NAMALWA (cell line): ENCODE data around the gene PPP2R2C.

Source experiments
- DNase-seq: peaks from one replicate; pipeline ENCODE4 v3.0.0-alpha.2; 2015; ENCODE audit warnings: low spot score

The PPP2R2C gene

GRCh38 chr4:6378493-6379445, 93.6 kb downstream of the PPP2R2C start:
- no peak for DNase-seq

- no peak for DNase-seq
Observed at GRCh38 chr4:6377626-6378492, 94.6 kb downstream of the PPP2R2C start.

GRCh38 chr4:6375620-6376295, 96.7 kb downstream of the PPP2R2C start:
- no peak for DNase-seq

GRCh38 chr4:6374575-6374974, 97.8 kb downstream of the PPP2R2C start:
- no peak for DNase-seq

- DNase-seq, result no peak
Observed at GRCh38 chr4:6373541-6374410, 98.6 kb downstream of the PPP2R2C start.

- DNase-seq, result peak; percentile 74
Observed at GRCh38 chr4:6372649-6373525, 99.5 kb downstream of the PPP2R2C start.

- no peak for DNase-seq
Observed at GRCh38 chr4:6371812-6372211, 100.6 kb downstream of the PPP2R2C start.

- no peak for DNase-seq
Observed at GRCh38 chr4:6371271-6371670, 101.1 kb downstream of the PPP2R2C start.

GRCh38 chr4:6369924-6370645, 102.3 kb downstream of the PPP2R2C start:
- DNase-seq, result no peak

- DNase-seq, result no peak
Observed at GRCh38 chr4:6369511-6369910, 102.9 kb downstream of the PPP2R2C start.

- DNase-seq, result no peak
Observed at GRCh38 chr4:6369035-6369434, 103.4 kb downstream of the PPP2R2C start.

- DNase-seq, result no peak
Observed at GRCh38 chr4:6368601-6369000, 103.8 kb downstream of the PPP2R2C start.

GRCh38 chr4:6368096-6368495, 104.3 kb downstream of the PPP2R2C start:
- DNase-seq, result no peak

GRCh38 chr4:6367371-6367851, 105.0 kb downstream of the PPP2R2C start:
- DNase-seq, result no peak

GRCh38 chr4:6366581-6366980, 105.8 kb downstream of the PPP2R2C start:
- no peak for DNase-seq

- DNase-seq, result no peak
Observed at GRCh38 chr4:6365545-6366086, 106.8 kb downstream of the PPP2R2C start.

- no peak for DNase-seq
Observed at GRCh38 chr4:6364581-6364980, 107.8 kb downstream of the PPP2R2C start.

- no peak for DNase-seq
Observed at GRCh38 chr4:6364146-6364545, 108.3 kb downstream of the PPP2R2C start.

- DNase-seq, result peak; percentile 19
Observed at GRCh38 chr4:6362896-6363295, 109.5 kb downstream of the PPP2R2C start.
